ENCODE measurements around the gene ARL6. TPM values are rescaled to one million over a fixed set of nuclear protein-coding genes. Genes with fewer than 3 reads are reported as not detected.

Gene ARL6
- total RNA-seq, 4 donors from 2014 or later = 7.3 to 17.1 (median 12.1) TPM

DNA sequence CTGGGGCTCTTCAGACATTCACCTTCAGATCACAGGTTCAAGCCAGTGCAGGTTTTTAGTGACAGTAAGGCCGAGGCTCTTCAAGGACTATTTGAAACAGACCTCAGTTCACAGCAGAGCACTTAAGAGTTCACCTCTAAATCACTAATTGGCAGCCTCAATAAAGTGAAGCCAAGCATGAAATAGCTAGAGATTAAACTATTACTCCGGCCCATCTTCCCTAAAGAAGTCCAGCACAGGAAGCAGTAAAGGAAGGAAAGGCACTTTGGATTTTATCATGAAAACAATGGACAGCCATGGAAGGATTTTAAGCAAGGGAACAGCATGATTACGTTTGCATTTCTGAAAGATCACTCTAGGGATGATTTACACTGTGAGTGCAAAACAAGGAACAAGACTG is 27.6 kb upstream of the ARL6 start:
- 16 to 80% methylated on average over 1 to 3 of the region's 3 CpGs for WGBS, 2 donors (ENCODE audit: low coverage in 1 of 2)

DNA sequence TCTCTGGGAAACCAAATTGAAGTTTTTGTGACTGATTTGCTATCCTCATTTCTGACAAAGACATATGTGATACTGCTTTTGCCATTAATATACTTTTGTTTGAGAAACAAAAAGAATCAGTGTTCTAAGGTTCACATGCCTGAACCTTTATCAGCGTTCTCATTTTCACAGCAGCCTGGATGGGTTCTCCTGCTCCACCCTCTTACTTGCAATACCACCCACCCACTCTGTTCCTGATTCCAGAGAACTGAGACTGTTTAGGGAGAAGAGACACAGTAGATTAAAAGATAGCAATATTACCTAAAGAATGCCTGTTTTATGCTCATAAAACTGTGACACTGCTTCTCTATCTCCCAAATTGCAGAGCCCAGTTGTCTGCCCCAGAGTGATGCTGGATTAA is 25.8 kb upstream of the ARL6 start:
- 46 to 75% methylated on average over 1 of the region's 1 CpG for WGBS, 2 donors (ENCODE audit: low coverage in 1 of 2)
- Histone ChIP-seq H3K4me3 (no peak overlapping the region), H3K9me3 (no peaks in the 10 kb centered on the region), H3K27me3 (no peaks in the 10 kb centered on the region), H3K4me1 (no peaks in the 10 kb centered on the region), H3K27ac (no peak overlapping the region), H3K36me3 (no peaks in the 10 kb centered on the region)
- TF ChIP-seq POLR2AphosphoS5 (IDR thresholded peaks at IDR 0.05) = no peak
- ATAC-seq = no peak

More for the DNA sequence above, 27.6 kb upstream of the ARL6 start:
- no peaks in the 10 kb centered on the region for H3K9me3 ChIP-seq
- no peaks in the 10 kb centered on the region for H3K36me3 ChIP-seq
- no peaks in the 10 kb centered on the region for H3K4me1 ChIP-seq
- TF ChIP-seq EP300 (IDR thresholded peaks at IDR 0.05) = no peak
- TF ChIP-seq POLR2A (IDR thresholded peaks at IDR 0.05) = no peak
- TF ChIP-seq, protein P1, sequence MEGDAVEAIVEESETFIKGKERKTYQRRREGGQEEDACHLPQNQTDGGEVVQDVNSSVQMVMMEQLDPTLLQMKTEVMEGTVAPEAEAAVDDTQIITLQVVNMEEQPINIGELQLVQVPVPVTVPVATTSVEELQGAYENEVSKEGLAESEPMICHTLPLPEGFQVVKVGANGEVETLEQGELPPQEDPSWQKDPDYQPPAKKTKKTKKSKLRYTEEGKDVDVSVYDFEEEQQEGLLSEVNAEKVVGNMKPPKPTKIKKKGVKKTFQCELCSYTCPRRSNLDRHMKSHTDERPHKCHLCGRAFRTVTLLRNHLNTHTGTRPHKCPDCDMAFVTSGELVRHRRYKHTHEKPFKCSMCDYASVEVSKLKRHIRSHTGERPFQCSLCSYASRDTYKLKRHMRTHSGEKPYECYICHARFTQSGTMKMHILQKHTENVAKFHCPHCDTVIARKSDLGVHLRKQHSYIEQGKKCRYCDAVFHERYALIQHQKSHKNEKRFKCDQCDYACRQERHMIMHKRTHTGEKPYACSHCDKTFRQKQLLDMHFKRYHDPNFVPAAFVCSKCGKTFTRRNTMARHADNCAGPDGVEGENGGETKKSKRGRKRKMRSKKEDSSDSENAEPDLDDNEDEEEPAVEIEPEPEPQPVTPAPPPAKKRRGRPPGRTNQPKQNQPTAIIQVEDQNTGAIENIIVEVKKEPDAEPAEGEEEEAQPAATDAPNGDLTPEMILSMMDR (IDR thresholded peaks at IDR 0.05) = no peak
- TF ChIP-seq POLR2AphosphoS5 (IDR thresholded peaks at IDR 0.05) = no peak
- no peaks in the 10 kb centered on the region for H3K27me3 ChIP-seq
- H3K27ac ChIP-seq = no peak overlapping the region
- H3K4me3 ChIP-seq = no peak overlapping the region
- ATAC-seq = no peak

DNA sequence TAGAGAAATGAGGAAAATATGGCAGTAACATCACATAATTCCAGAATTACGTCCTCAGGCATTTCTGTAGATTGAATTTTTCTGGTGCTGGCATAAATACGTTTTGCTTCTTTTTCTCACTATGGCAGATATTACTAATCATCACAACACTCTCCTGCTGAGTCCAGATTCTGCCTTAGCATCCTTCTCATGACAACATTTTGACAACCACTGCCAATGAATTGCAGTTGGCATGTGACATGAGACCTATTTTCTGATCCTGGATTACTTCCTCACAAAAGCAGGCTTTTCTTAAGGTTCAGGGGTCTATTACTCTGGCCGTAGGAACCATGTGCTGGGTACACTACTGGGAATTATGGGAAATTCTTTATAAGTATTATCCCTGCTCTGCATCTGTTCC is 22.5 kb upstream of the ARL6 start:
- no peaks in the 10 kb centered on the region for H3K36me3 ChIP-seq
- ATAC-seq = no peak
- no peak overlapping the region for H3K27ac ChIP-seq
- no peaks in the 10 kb centered on the region for H3K9me3 ChIP-seq
- TF ChIP-seq, protein P1 (IDR thresholded peaks at IDR 0.05) = no peak
- no peak for TF ChIP-seq POLR2AphosphoS5 (IDR thresholded peaks at IDR 0.05)
- no peaks in the 10 kb centered on the region for H3K4me1 ChIP-seq
- WGBS, 2 donors (ENCODE audit: low coverage in 1 of 2) = 83 to 87% methylated on average over 3 of the region's 3 CpGs
- H3K4me3 ChIP-seq = no peak overlapping the region
- H3K27me3 ChIP-seq = no peaks in the 10 kb centered on the region

DNA sequence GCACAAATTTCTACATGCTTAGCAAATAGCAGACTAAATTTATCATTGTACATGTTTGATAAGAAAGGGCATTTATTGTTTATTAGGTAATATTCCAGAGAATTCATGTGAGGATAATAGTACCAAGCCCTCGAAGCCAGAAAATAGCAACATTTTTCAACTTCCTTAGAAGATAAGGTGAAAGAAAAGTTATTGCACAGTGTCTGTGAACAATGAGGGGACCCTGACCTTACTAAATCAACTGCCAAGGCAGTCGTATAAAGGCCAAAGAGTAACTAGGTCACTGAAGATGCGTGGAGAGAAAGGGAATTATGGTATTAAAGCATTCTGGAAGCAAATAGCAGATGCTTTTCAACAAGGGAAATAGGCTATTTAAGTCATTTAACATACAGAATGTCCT is 20.3 kb upstream of the ARL6 start:
- Histone ChIP-seq H3K9me3 (no peaks in the 10 kb centered on the region), H3K4me1 (no peaks in the 10 kb centered on the region), H3K27me3 (no peaks in the 10 kb centered on the region), H3K4me3 (no peak overlapping the region), H3K27ac (no peak overlapping the region), H3K36me3 (no peaks in the 10 kb centered on the region)
- WGBS, 2 donors (ENCODE audit: low coverage in 1 of 2) = 28 to 83% methylated on average over 1 to 3 of the region's 3 CpGs
- ATAC-seq = no peak
- TF ChIP-seq, protein P1 (IDR thresholded peaks at IDR 0.05) = no peak
- TF ChIP-seq EP300 (IDR thresholded peaks at IDR 0.05) (no peak), POLR2AphosphoS5 (IDR thresholded peaks at IDR 0.05) (no peak), POLR2A (IDR thresholded peaks at IDR 0.05) (no peak)

DNA sequence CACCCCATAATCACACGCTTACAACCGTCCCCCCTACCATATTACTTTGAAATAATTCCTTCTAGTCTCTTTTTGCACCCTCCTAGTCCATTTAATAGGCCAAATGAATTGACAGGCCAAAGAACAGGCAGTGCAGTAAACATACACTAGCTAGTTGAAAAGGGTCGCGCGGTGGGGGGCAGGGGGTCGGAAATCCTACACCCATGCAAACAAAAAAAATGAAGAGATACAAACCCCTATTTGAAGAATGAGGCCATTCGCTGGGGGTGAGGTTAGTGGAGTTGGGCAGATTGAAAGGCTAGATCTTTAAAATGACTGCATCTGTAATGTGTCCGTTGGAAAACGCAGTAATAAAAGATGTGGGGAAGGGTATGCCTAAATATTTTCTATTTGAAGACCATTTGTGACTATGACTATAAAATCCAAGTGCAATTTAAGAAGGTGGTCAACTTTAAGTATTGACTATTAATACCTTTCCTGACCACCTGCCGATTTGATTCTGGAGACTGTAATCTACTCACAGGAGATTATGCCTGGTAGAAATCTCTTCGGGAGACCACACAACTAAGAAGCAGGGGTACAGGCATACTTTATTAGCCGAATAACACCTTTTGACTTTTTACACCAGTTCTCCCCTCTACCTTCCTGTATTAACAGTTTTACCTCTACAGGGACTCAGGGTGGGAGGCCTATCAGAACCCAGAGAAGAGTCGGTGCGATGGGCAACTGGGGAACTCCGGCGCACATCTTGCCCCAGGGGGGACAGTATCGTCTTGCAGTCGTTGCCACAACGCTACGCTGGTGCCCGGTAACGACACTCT is 762 bp upstream of the ARL6 start:
- H3K36me3 ChIP-seq = peaks cover 0 to 4% of the 10 kb centered on the region in 2 donors
- H3K4me1 ChIP-seq = peaks cover 4 to 24% (median 8%) of the 10 kb centered on the region in 3 donors
- TF ChIP-seq, protein P1 (IDR thresholded peaks at IDR 0.05) = no peak
- no peak for ATAC-seq
- H3K4me3 ChIP-seq = peak overlapping the region; percentile 68 to 70
- no peaks in the 10 kb centered on the region for H3K27me3 ChIP-seq
- no peaks in the 10 kb centered on the region for H3K9me3 ChIP-seq
- 20 to 34% methylated on average over 12 to 18 of the region's 22 CpGs for WGBS, 2 donors (ENCODE audit: low coverage in 1 of 2)
- H3K27ac ChIP-seq = peak overlapping the region in 3 of 4 donors; percentile 74 to 84 (median 78)
